HG03175 (cell line): ENCODE results near the gene C12orf76.

Source experiments
- ATAC-seq: cut with Tn5 transposase; IDR thresholded peaks from one replicate; pipeline ENCODE4 v1.9.1; 2021; ENCODE audit warnings: mild to moderate bottlenecking, moderate library complexity; ENCODE audit not compliant: unreplicated experiment

The C12orf76 gene

DNA sequence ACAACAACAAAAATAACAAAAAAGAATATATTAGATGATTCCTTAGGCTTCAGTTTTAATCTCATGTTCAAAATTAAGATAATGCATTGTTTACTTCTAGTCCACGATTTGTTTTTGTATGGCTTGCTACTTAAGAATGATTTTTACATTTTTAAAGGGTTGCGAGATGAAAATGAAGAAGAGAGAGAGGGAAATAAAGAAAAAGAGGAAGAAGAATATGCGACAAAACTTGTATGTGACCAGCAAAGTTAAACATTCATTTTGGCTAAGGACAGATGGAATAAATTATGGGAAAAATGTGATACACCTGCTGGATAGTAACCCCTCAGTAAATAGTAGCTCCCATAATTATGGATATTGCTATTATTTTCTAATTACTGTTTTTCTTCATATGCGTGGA is 50.9 kb downstream of the C12orf76 start:
- ATAC-seq: no peak

DNA sequence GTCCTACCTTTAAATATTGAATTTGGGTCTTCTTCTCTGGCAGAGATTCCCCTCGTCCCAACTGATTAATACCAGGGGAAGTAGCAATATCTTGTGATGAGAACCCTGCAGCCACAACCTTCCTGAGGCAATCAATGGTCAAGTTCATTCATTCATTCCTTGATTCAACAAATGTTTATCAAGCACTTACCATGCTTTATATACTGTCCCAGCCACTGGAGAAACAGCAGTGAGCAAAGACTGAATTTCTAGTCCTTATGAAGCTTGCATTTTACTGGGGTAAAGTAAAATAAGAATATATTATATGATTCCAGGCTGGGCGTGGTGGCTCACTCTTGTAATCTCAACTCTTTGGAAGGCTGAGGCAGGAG is 51.9 kb downstream of the C12orf76 start:
- ATAC-seq: no peak

GRCh38 chr12:109995686-109996482 is 52.4 kb downstream of the C12orf76 start, which contains the start of gene GIT2:
Gene GIT2 (minus strand): TSS chr12:109996368. CDS start chr12:109996224, 144 bp downstream.
- ATAC-seq: peak; percentile 72

DNA sequence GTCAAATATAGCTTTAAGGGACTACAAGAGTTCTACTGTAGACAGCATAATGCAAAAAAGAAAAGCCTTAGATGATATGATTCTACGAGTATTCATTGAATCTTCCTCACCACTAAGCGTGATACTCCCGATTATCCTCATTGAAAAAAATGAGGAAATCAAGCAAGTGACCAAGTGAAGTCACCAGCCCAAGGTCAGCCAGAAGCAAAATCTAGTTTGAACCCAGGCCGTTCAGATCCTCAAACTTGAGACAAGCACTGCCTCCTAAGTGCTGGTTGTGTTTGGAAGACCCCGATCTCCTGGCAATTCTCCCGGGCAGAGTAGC is 53.0 kb downstream of the C12orf76 start:
- no peak for ATAC-seq

DNA sequence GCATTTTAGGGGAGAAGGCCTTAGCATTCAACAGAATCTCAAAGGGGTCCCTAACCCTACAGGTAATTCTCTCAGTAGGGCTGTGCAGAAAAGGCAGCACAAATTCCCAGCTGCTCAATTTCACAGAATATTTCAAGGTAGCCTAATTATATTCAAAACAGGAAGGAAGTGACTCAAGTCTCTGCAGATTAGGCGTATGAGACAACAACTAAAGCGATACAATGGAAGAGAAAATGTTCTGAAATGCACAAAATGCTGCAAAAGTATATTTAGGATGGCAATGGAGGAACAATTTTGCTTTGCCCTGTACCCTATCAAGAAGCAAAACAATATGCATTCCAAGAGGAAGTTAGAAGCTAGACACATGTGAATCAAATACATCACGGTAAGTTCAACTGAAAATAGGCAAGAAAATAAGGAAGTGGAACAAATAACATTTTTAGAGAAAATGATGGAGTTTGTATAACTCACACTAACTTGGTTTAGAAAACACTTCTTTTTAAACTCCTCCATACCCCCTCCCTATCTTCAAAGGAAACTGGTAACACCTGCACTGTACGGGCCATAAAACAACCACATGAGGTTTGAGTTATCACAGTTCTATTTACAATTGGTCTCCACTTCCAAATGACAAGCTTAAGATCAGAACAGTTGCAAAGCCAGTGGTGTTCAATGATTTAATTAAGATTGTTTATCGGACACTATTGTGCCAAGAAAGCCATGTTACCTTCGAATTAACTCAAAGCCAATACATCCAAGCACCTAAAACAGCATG is 53.7 kb downstream of the C12orf76 start:
- no peak for ATAC-seq

DNA sequence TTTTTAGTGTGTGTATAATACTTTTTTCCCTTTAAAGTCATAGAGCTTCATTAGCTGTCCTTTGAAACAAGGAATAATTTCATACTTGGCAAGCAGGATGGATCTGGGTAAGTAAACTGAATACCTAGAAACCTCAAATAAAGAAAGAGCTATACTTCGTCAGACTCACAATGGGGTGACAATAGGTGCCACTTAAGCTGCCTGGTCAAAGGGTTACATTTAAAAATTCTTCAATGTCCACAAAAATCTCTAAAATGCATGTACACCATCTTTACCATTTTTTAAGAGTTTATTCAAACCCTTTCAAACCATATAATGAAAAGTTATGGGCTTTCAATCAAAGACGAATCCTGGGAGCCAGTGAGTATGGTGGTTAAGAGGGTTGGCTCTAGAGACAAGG is 55.2 kb downstream of the C12orf76 start:
- ATAC-seq: no peak

DNA sequence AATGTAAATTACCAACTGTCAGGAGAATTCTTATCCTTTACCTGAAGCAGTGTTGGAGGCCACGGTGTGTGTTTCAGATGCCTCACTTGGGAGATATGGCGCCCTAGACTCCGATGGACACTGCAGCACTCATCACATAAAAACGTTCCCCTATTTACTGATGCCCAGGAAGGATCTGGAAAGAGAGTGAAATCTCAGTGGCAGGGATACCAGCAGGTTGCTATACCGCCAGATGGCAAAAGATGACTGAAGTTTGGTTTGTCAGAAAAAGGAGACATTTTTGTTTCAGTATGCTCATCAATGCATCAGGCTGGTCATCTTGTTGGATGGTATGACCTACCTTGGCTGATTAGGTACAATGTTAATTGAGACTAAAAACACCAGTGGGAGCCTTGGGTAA is 56.7 kb downstream of the C12orf76 start:
- no peak for ATAC-seq
